ENCODE results near the gene CTNND2. TPM values are rescaled to one million over a fixed set of nuclear protein-coding genes. Genes with fewer than 3 reads are reported as not detected.
"Not testable (repeated sequence)": the region's sequence is repeated elsewhere in the genome, so short reads cannot be mapped to it uniquely, and the experiment has no call there.

The CTNND2 gene
- total RNA-seq, 2 experiments from 2014 or later = not detected

DNA sequence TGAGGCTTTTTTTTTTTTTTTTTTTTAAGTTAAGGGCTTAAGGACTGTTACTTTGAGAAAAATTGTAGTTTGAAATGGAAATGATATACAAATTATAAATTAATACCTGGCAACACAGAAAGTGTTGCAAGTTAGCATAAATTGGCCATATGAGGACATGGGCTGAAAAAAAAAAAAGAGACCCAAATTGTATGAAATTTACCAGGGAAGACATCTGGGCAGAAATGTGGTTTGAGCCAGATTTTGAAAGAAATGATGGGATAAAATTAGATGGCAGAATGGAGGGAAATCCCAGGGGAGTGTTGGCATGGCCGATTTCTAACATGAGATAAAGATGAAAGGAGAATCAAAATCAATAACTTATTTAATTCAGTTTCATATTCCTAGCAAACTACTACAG is 472.1 kb downstream of the CTNND2 start:
- Mint-ChIP-seq H3K4me3 (no peak overlapping the region), H3K27me3 (no peaks in the 10 kb centered on the region), H3K9me3 (no peaks in the 10 kb centered on the region), H3K4me1 (no peaks in the 10 kb centered on the region), H3K36me3 (ENCODE audit: low read depth) (no peaks in the 10 kb centered on the region), H3K27ac (no peak overlapping the region)
- POLR2A ChIA-PET = no interaction called here
- CTCF ChIA-PET = no interaction called here
- DNase-seq = no peak

GRCh38 chr5:11429254-11429653 is 475.0 kb downstream of the CTNND2 start:
- Mint-ChIP-seq H3K9me3 (no peaks in the 10 kb centered on the region), H3K27ac (no peak overlapping the region), H3K4me3 (no peak overlapping the region), H3K4me1 (no peaks in the 10 kb centered on the region), H3K27me3 (no peaks in the 10 kb centered on the region), H3K36me3 (ENCODE audit: low read depth) (no peaks in the 10 kb centered on the region)
- ChIA-PET POLR2A (no interaction called here), CTCF (no interaction called here)
- DNase-seq = no peak

DNA sequence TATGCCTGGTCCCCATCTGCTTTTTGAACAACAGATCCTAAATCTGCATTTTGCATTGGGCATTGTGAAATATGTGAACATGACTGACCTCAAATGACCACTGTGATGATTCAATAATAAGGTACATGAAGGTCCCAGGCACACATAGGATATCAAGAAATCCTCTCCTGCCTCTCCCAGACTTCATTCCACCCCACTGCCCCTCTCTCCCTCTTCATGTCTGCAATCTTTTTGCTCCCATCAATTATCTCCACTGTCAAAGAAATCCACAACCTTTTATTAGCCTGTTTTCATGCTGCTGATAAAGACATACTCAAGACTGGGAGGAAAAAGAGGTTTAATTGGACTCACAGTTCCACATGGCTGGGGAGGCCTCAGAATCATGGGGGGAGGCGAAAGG is 476.7 kb downstream of the CTNND2 start:
- no peaks in the 10 kb centered on the region for H3K36me3 Mint-ChIP-seq (ENCODE audit: low read depth)
- H3K27me3 Mint-ChIP-seq = no peaks in the 10 kb centered on the region
- no peaks in the 10 kb centered on the region for H3K9me3 Mint-ChIP-seq
- H3K27ac Mint-ChIP-seq = no peak overlapping the region
- H3K4me3 Mint-ChIP-seq = no peak overlapping the region
- H3K4me1 Mint-ChIP-seq = no peaks in the 10 kb centered on the region
- POLR2A ChIA-PET = no interaction called here
- DNase-seq = no peak
- CTCF ChIA-PET = no interaction called here

- Mint-ChIP-seq H3K27ac (no peak overlapping the region), H3K27me3 (no peaks in the 10 kb centered on the region), H3K4me3 (no peak overlapping the region), H3K4me1 (no peaks in the 10 kb centered on the region), H3K9me3 (no peaks in the 10 kb centered on the region), H3K36me3 (ENCODE audit: low read depth) (no peaks in the 10 kb centered on the region)
- POLR2A ChIA-PET = no interaction called here
- CTCF ChIA-PET = no interaction called here
- no peak for DNase-seq
Observed at GRCh38 chr5:11426442-11426841, 477.8 kb downstream of the CTNND2 start.

DNA sequence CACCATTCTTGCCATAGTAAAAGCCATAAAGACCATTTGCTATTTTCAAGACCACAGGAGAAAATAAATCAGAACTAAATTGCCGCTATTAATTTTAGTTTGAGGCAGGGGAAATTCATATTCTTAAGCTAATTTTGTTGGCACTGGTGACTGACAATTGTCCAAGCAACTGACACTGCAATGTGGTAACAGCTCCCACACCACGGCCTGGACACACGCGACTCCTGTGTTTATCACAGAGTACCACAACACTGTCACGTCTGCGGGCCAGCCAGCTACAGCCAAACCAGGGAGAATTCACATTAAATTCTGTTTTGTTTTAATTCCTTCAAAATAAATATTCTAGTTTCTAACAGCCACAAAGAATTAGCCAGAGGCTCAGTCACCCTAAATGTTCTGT is 481.9 kb downstream of the CTNND2 start:
- no peak for DNase-seq
- H3K27me3 Mint-ChIP-seq = no peaks in the 10 kb centered on the region
- no peak overlapping the region for H3K27ac Mint-ChIP-seq
- no peaks in the 10 kb centered on the region for H3K4me1 Mint-ChIP-seq
- no peaks in the 10 kb centered on the region for H3K36me3 Mint-ChIP-seq (ENCODE audit: low read depth)
- CTCF ChIA-PET = no interaction called here
- no peaks in the 10 kb centered on the region for H3K9me3 Mint-ChIP-seq
- POLR2A ChIA-PET = no interaction called here
- no peak overlapping the region for H3K4me3 Mint-ChIP-seq

DNA sequence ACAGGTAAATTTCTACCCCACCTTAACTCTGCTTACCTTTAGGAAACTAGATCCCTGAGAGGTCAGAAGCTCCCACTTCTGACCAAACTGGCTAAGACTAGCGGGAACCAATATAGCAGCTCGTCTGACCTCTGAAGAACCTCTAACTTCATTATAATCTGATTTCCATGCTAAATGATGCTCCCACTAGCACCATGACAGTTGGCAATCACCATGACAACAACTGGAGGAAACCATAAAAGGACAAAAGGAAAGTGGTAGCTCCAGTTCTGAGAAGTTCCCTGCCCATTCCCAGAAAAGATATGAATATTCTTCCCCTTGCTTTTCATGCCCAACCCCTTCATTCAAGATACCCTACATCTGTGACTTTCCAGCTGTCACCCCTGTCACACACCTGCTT is 483.3 kb downstream of the CTNND2 start:
- Mint-ChIP-seq H3K36me3 (ENCODE audit: low read depth) (no peaks in the 10 kb centered on the region), H3K9me3 (no peaks in the 10 kb centered on the region), H3K27me3 (no peaks in the 10 kb centered on the region), H3K27ac (no peak overlapping the region), H3K4me1 (no peaks in the 10 kb centered on the region), H3K4me3 (no peak overlapping the region)
- ChIA-PET CTCF (no interaction called here), POLR2A (no interaction called here)
- no peak for DNase-seq

- no peak for DNase-seq
- H3K36me3 Mint-ChIP-seq (ENCODE audit: low read depth) = no peaks in the 10 kb centered on the region
- ChIA-PET POLR2A (no interaction called here), CTCF (no interaction called here)
- H3K4me3 Mint-ChIP-seq = no peak overlapping the region
- no peaks in the 10 kb centered on the region for H3K4me1 Mint-ChIP-seq
- H3K27me3 Mint-ChIP-seq = no peaks in the 10 kb centered on the region
- no peaks in the 10 kb centered on the region for H3K9me3 Mint-ChIP-seq
- H3K27ac Mint-ChIP-seq = no peak overlapping the region
Observed at GRCh38 chr5:11415751-11416150, 488.5 kb downstream of the CTNND2 start.

DNA sequence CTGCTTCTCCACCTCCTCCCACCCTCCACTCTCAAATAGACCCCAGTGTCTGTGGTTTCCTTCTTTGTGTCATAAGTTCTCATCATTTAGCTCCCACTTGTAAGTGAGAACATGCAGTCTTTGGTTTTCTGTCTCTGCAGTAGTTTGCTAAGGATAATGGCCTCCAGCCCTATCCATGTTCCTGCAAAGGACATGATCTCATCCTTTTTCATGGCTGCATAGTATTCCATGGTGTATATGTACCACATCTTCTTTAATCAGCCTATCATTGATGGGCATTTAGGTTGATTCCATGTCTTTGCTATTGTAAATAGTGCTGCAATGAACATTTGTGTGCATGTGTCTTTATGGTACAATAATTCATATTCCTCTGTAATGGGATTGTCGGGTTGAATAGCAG is 489.5 kb downstream of the CTNND2 start:
- H3K4me1 Mint-ChIP-seq; DNase-seq; H3K4me3 Mint-ChIP-seq; CTCF ChIA-PET; H3K27ac Mint-ChIP-seq; H3K9me3 Mint-ChIP-seq; H3K36me3 Mint-ChIP-seq (ENCODE audit: low read depth); POLR2A ChIA-PET; H3K27me3 Mint-ChIP-seq: not testable (repeated sequence)

- H3K27ac Mint-ChIP-seq = no peak overlapping the region
- no peaks in the 10 kb centered on the region for H3K27me3 Mint-ChIP-seq
- no peaks in the 10 kb centered on the region for H3K9me3 Mint-ChIP-seq
- no peaks in the 10 kb centered on the region for H3K4me1 Mint-ChIP-seq
- ChIA-PET POLR2A (no interaction called here), CTCF (no interaction called here)
- H3K4me3 Mint-ChIP-seq = no peak overlapping the region
- DNase-seq = no peak
- no peaks in the 10 kb centered on the region for H3K36me3 Mint-ChIP-seq (ENCODE audit: low read depth)
Observed at GRCh38 chr5:11411621-11412020, 492.6 kb downstream of the CTNND2 start.

DNA sequence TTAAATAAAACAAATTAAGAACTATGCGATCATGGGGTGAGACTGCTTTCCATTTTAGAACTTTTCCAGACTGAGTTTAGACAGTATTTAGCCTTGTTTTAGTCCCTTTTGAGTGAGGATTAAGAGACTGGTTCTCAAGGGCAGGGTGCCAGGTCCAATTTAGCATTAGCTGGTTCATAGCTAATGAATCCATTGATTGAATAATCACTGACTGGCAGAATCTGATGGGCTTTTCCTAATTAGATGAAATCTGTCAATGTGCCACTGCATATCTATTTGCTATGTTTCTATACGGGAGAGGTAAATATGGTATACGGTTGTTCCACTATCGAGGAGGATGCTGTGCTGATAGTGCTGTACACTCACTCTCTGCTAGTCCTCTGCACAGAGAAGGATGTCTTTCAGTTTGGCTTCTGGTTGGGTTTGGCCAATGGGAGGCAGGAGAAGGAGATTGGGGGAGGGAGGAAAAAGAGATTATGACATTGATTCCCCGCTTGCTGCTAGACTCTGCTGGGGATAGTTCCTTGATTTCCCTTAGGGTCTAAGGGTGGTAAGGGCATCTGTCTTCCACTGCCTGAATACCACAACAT is 496.6 kb downstream of the CTNND2 start:
- Mint-ChIP-seq H3K4me3 (no peak overlapping the region), H3K4me1 (no peaks in the 10 kb centered on the region), H3K27ac (no peak overlapping the region), H3K27me3 (no peaks in the 10 kb centered on the region), H3K9me3 (no peaks in the 10 kb centered on the region), H3K36me3 (ENCODE audit: low read depth) (no peaks in the 10 kb centered on the region)
- ChIA-PET POLR2A (no interaction called here), CTCF (no interaction called here)
- no peak for DNase-seq

DNA sequence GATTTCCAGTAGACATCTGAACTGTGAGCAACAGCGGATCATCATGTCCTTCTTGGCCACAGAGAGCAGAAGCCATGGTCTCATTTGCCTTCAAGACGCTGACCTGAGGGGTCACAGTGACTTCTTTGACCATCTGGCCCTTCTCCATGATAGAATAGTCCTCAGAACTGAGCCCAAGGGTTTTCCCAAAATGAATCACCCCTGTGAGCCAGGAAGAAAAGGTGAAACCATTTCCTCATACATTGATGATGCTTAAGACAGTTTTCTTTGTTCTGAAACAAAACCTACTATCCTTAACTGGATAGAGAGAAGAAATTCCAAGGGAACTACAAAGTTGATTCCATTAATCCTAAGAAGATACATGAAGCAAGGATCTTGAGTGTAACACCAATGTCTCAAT is 503.9 kb downstream of the CTNND2 start:
- CTCF ChIA-PET = no interaction called here
- Mint-ChIP-seq H3K4me1 (no peaks in the 10 kb centered on the region), H3K9me3 (no peaks in the 10 kb centered on the region), H3K27me3 (no peaks in the 10 kb centered on the region), H3K36me3 (ENCODE audit: low read depth) (no peaks in the 10 kb centered on the region), H3K4me3 (no peak overlapping the region), H3K27ac (no peak overlapping the region)
- POLR2A ChIA-PET = no interaction called here
- no peak for DNase-seq

DNA sequence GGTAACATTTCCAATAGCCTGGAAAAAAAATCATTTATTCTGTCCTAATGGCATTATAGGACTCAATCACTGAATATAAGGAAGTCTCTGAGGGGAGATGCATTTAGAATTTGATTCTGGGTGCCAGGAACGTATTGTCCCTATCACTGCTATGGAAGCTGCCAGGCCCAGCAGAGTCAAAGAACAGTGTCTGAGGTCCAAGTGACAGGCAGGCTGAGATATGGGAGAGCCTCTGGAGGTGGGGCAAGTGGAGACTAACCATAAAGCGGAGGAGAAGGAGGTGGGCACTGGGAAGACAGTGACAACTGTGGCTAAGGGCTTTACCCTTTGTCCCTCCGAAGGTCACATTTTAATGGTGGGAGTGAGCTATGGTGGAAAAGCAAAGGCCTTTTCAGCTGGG is 505.5 kb downstream of the CTNND2 start:
- ChIA-PET POLR2A (no interaction called here), CTCF (no interaction called here)
- DNase-seq = no peak
- H3K27ac Mint-ChIP-seq = no peak overlapping the region
- no peaks in the 10 kb centered on the region for H3K27me3 Mint-ChIP-seq
- H3K4me3 Mint-ChIP-seq = no peak overlapping the region
- no peaks in the 10 kb centered on the region for H3K36me3 Mint-ChIP-seq (ENCODE audit: low read depth)
- H3K9me3 Mint-ChIP-seq = no peaks in the 10 kb centered on the region
- no peaks in the 10 kb centered on the region for H3K4me1 Mint-ChIP-seq

- Mint-ChIP-seq H3K4me1 (no peaks in the 10 kb centered on the region), H3K27ac (no peak overlapping the region), H3K27me3 (no peaks in the 10 kb centered on the region), H3K36me3 (ENCODE audit: low read depth) (no peaks in the 10 kb centered on the region), H3K4me3 (no peak overlapping the region), H3K9me3 (no peaks in the 10 kb centered on the region)
- no peak for DNase-seq
- POLR2A ChIA-PET = no interaction called here
- CTCF ChIA-PET = no interaction called here
Observed at GRCh38 chr5:11397549-11397948, 506.7 kb downstream of the CTNND2 start.

DNA sequence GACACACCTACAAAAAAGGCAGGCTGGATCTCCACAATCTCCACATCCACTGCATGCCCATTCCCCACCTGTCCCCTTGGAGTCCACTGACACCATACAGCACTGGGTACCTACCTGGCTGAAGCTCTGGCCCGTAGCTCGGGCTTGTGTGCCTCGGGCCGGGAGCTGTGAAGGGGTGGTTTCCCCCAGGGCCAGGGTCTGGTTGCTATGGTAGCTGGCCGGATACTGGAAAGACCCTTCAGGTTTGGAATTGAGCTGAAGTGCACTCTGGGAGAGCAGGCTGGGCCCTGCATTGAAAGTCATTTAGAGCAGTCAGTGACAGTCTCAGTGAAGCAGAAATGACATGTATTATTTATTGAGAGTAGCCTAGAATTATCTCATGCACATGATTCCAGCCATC is 507.3 kb downstream of the CTNND2 start:
- no peak for DNase-seq
- ChIA-PET POLR2A (no interaction called here), CTCF (no interaction called here)
- Mint-ChIP-seq H3K4me1 (no peaks in the 10 kb centered on the region), H3K36me3 (ENCODE audit: low read depth) (no peaks in the 10 kb centered on the region), H3K27me3 (no peaks in the 10 kb centered on the region), H3K27ac (no peak overlapping the region), H3K4me3 (no peak overlapping the region), H3K9me3 (no peaks in the 10 kb centered on the region)

- ChIA-PET POLR2A (no interaction called here), CTCF (no interaction called here)
- Mint-ChIP-seq H3K36me3 (ENCODE audit: low read depth) (no peaks in the 10 kb centered on the region), H3K4me1 (no peaks in the 10 kb centered on the region), H3K27ac (no peak overlapping the region), H3K4me3 (no peak overlapping the region), H3K9me3 (no peaks in the 10 kb centered on the region), H3K27me3 (no peaks in the 10 kb centered on the region)
- DNase-seq = no peak
Observed at GRCh38 chr5:11394933-11395332, 509.3 kb downstream of the CTNND2 start.

Data from activated CD4-positive, alpha-beta memory T cell treated with anti-CD3 and anti-CD28 coated beads, Interleukin-2, amount 10 ng/mL, durations not matched to agents 7 days and 5 days (primary cell).